SK-N-SH (cell line): ENCODE results near the gene GPX7.

ENCODE experiments used
- FOXJ3 ChIP-seq: sonication (generic); formaldehyde crosslinking; IDR thresholded peaks from 2 replicates; pipeline ENCODE4 v1.5.1; 2020; ENCODE audit warnings: mild to moderate bottlenecking, missing genetic modification reagents
- FOXM1 ChIP-seq: IDR thresholded peaks from 2 replicates; pipeline ENCODE4 v1.4.0; 2012; ENCODE audit warnings: low read depth, mild to moderate bottlenecking
- GABPA ChIP-seq: IDR thresholded peaks from 2 replicates; pipeline ENCODE4 v1.4.0; 2012; ENCODE audit warnings: low read depth, mild to moderate bottlenecking
- JUND ChIP-seq: IDR thresholded peaks from 2 replicates; pipeline ENCODE4 v1.4.0; 2012
- MEF2A ChIP-seq: IDR thresholded peaks from 2 replicates; pipeline ENCODE4 v1.4.0; 2012; ENCODE audit warnings: low read depth, borderline replicate concordance
- NRF1 ChIP-seq: IDR thresholded peaks from 2 replicates; pipeline ENCODE4 v1.6.1; 2012; ENCODE audit warnings: low read depth, mild to moderate bottlenecking, low read length
- POLR2AphosphoS5 ChIP-seq: IDR thresholded peaks from 2 replicates; pipeline ENCODE4 v1.6.1; 2012; ENCODE audit warnings: low read depth, low read length
- RFX5 ChIP-seq: IDR thresholded peaks from 2 replicates; pipeline ENCODE4 v1.6.1; 2012; ENCODE audit warnings: mild to moderate bottlenecking, improper control_type of control experiment, low read length
- RXRA ChIP-seq: IDR thresholded peaks from 2 replicates; pipeline ENCODE4 v1.4.0; 2012; ENCODE audit warnings: low read depth, mild to moderate bottlenecking, borderline replicate concordance
- SIN3A ChIP-seq: IDR thresholded peaks from 2 replicates; pipeline ENCODE4 v1.6.1; 2012; ENCODE audit warnings: low read depth, mild to moderate bottlenecking, low read length, moderate library complexity, borderline replicate concordance
- TCF12 ChIP-seq: IDR thresholded peaks from 2 replicates; pipeline ENCODE4 v1.4.0; 2012
- TF ChIP-seq, protein P1 (sequence below): IDR thresholded peaks from 2 replicates; pipeline ENCODE4 v1.6.1; 2012; ENCODE audit warnings: mild to moderate bottlenecking, low read depth, low read length, moderate library complexity
- TF ChIP-seq, protein P2 (sequence below): IDR thresholded peaks from 2 replicates; pipeline ENCODE4 v1.4.0; 2012; ENCODE audit warnings: low read depth, borderline replicate concordance
- TF ChIP-seq, protein P3 (sequence below): fragments of 200-600 bp; sonication (generic); IDR thresholded peaks from 2 replicates; pipeline ENCODE4 v1.6.1; 2017; ENCODE audit warnings: antibody characterized with exemption, mild to moderate bottlenecking, moderate library complexity

DNA sequence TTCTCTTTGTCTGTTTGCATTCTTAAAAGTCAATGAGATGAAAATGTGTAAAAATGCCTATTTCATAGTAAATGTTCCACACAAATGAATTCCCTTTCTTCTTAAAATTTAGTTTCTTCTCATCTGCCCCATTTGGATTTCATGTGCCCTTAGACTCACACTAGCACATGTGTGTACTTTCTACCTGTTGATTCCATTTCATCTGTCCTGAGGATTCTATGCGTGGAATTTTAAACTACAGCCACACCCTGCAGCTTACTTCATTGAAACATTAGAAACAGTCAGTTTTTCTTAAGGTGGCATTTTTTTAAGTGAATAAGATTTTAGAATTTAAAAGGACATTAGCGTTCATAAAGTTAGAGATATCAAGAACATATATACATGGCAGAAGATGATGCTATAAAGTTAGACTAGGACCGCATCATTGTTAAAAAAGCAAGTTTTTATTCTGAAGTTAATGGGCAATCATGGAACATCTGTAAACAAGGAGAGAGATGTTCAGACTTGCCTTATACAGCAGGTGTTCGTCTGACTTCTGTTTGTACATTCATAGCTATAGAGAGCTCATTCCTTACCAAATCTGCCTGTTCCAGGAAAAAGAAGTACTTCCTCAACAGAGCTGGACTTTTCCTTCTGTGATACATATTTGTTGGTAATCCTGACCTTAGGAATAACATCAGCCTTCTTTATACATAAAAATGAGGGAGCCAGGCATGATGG lies 45.4 kb upstream of the GPX7 start:
- TF ChIP-seq FOXJ3 (CRISPR knock-in tag) (no peak), NRF1 (no peak), JUND (no peak), SIN3A (no peak), TCF12 (no peak), RXRA (no peak), POLR2AphosphoS5 (no peak), FOXM1 (no peak), GABPA (no peak), MEF2A (no peak), RFX5 (no peak)
- TF ChIP-seq, protein P1, sequence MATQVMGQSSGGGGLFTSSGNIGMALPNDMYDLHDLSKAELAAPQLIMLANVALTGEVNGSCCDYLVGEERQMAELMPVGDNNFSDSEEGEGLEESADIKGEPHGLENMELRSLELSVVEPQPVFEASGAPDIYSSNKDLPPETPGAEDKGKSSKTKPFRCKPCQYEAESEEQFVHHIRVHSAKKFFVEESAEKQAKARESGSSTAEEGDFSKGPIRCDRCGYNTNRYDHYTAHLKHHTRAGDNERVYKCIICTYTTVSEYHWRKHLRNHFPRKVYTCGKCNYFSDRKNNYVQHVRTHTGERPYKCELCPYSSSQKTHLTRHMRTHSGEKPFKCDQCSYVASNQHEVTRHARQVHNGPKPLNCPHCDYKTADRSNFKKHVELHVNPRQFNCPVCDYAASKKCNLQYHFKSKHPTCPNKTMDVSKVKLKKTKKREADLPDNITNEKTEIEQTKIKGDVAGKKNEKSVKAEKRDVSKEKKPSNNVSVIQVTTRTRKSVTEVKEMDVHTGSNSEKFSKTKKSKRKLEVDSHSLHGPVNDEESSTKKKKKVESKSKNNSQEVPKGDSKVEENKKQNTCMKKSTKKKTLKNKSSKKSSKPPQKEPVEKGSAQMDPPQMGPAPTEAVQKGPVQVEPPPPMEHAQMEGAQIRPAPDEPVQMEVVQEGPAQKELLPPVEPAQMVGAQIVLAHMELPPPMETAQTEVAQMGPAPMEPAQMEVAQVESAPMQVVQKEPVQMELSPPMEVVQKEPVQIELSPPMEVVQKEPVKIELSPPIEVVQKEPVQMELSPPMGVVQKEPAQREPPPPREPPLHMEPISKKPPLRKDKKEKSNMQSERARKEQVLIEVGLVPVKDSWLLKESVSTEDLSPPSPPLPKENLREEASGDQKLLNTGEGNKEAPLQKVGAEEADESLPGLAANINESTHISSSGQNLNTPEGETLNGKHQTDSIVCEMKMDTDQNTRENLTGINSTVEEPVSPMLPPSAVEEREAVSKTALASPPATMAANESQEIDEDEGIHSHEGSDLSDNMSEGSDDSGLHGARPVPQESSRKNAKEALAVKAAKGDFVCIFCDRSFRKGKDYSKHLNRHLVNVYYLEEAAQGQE: no peak
- TF ChIP-seq, protein P2, sequence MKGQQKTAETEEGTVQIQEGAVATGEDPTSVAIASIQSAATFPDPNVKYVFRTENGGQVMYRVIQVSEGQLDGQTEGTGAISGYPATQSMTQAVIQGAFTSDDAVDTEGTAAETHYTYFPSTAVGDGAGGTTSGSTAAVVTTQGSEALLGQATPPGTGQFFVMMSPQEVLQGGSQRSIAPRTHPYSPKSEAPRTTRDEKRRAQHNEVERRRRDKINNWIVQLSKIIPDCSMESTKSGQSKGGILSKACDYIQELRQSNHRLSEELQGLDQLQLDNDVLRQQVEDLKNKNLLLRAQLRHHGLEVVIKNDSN: no peak
- TF ChIP-seq, protein P3, sequence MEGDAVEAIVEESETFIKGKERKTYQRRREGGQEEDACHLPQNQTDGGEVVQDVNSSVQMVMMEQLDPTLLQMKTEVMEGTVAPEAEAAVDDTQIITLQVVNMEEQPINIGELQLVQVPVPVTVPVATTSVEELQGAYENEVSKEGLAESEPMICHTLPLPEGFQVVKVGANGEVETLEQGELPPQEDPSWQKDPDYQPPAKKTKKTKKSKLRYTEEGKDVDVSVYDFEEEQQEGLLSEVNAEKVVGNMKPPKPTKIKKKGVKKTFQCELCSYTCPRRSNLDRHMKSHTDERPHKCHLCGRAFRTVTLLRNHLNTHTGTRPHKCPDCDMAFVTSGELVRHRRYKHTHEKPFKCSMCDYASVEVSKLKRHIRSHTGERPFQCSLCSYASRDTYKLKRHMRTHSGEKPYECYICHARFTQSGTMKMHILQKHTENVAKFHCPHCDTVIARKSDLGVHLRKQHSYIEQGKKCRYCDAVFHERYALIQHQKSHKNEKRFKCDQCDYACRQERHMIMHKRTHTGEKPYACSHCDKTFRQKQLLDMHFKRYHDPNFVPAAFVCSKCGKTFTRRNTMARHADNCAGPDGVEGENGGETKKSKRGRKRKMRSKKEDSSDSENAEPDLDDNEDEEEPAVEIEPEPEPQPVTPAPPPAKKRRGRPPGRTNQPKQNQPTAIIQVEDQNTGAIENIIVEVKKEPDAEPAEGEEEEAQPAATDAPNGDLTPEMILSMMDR: no peak
